GM19438 (cell line): ENCODE results near the gene SUMO1.
A peak's percentile ranks its signal among the peaks of the same experiment; 100 is the strongest.

Experiments
- ATAC-seq: cut with Tn5 transposase; IDR thresholded peaks from one replicate; pipeline ENCODE4 v1.9.1; 2021; ENCODE audit warnings: low read depth; ENCODE audit not compliant: unreplicated experiment

The SUMO1 gene

GRCh38 chr2:202201220-202202160 lies 36.9 kb downstream of the SUMO1 start:
- no peak for ATAC-seq

GRCh38 chr2:202196727-202197126 lies 41.7 kb downstream of the SUMO1 start:
- ATAC-seq: no peak

- no peak for ATAC-seq
These were observed 44.0 kb downstream of the SUMO1 start for GRCh38 chr2:202194418-202194817.

- ATAC-seq: no peak
These were observed 44.5 kb downstream of the SUMO1 start for GRCh38 chr2:202193881-202194353.

- ATAC-seq: no peak
These were observed 45.1 kb downstream of the SUMO1 start for GRCh38 chr2:202193305-202193704.

GRCh38 chr2:202187570-202187969 lies 50.8 kb downstream of the SUMO1 start:
- no peak for ATAC-seq

GRCh38 chr2:202186641-202187202 lies 51.7 kb downstream of the SUMO1 start:
- no peak for ATAC-seq

- ATAC-seq: no peak
These were observed 53.2 kb downstream of the SUMO1 start for GRCh38 chr2:202185156-202185555.

- ATAC-seq: no peak
These were observed 53.8 kb downstream of the SUMO1 start for GRCh38 chr2:202184557-202184956.

- no peak for ATAC-seq
These were observed 59.9 kb downstream of the SUMO1 start for GRCh38 chr2:202178346-202178958.

GRCh38 chr2:202172439-202173211 lies 65.8 kb downstream of the SUMO1 start:
- ATAC-seq: peak; percentile 75

GRCh38 chr2:202171241-202171825 lies 67.1 kb downstream of the SUMO1 start:
- ATAC-seq: no peak

GRCh38 chr2:202169832-202170424 lies 68.5 kb downstream of the SUMO1 start:
- no peak for ATAC-seq

- ATAC-seq: no peak
These were observed 69.3 kb downstream of the SUMO1 start for GRCh38 chr2:202169131-202169530.

GRCh38 chr2:202165945-202166344 lies 72.5 kb downstream of the SUMO1 start:
- ATAC-seq: no peak

GRCh38 chr2:202165208-202165607 lies 73.2 kb downstream of the SUMO1 start:
- no peak for ATAC-seq

- ATAC-seq: no peak
These were observed 74.0 kb downstream of the SUMO1 start for GRCh38 chr2:202164411-202164810.

- ATAC-seq: no peak
These were observed 77.1 kb downstream of the SUMO1 start for GRCh38 chr2:202161151-202161835.

GRCh38 chr2:202158796-202159195 lies 79.6 kb downstream of the SUMO1 start:
- no peak for ATAC-seq
